Activated CD4-positive, alpha-beta T cell treated with anti-CD3 and anti-CD28 coated beads, Interleukin-10, Interleukin-2, amounts not matched to agents 100 ng/mL and 50 ng/mL, durations not matched to agents 16 hours and 8 hours (primary cell): ENCODE data around the gene MORN1.

Experiments
- DNase-seq: peaks from one replicate; pipeline ENCODE4 v3.0.0-alpha.2; 2020

The MORN1 gene

GRCh38 chr1:2372551-2373490, 18.5 kb downstream of the MORN1 start:
- no peak for DNase-seq

- DNase-seq: no peak
These were observed 23.2 kb downstream of the MORN1 start for GRCh38 chr1:2368053-2368744.

- DNase-seq: no peak
These were observed 27.4 kb downstream of the MORN1 start for GRCh38 chr1:2363847-2364513.

- DNase-seq: no peak
These were observed 30.6 kb downstream of the MORN1 start for GRCh38 chr1:2360588-2361364.

- DNase-seq: no peak
These were observed 32.4 kb downstream of the MORN1 start for GRCh38 chr1:2358651-2359640.

- no peak for DNase-seq
These were observed 33.3 kb downstream of the MORN1 start for GRCh38 chr1:2358072-2358471.

- no peak for DNase-seq
These were observed 34.2 kb downstream of the MORN1 start for GRCh38 chr1:2356911-2357845.

- no peak for DNase-seq
These were observed 35.0 kb downstream of the MORN1 start for GRCh38 chr1:2356401-2356800.

- DNase-seq: no peak
These were observed 35.7 kb downstream of the MORN1 start for GRCh38 chr1:2355373-2356261.

GRCh38 chr1:2354511-2355372, 36.6 kb downstream of the MORN1 start:
- no peak for DNase-seq

- DNase-seq: no peak
These were observed 37.6 kb downstream of the MORN1 start for GRCh38 chr1:2353551-2354438.

GRCh38 chr1:2352897-2353550, 38.3 kb downstream of the MORN1 start:
- no peak for DNase-seq

- DNase-seq: no peak
These were observed 38.9 kb downstream of the MORN1 start for GRCh38 chr1:2352341-2352896.

- no peak for DNase-seq
These were observed 39.6 kb downstream of the MORN1 start for GRCh38 chr1:2351723-2352122.

GRCh38 chr1:2350911-2351655, 40.3 kb downstream of the MORN1 start:
- no peak for DNase-seq

- DNase-seq: no peak
These were observed 40.9 kb downstream of the MORN1 start for GRCh38 chr1:2350501-2350900.
